Vagina (tissue), 2 donors: Measurements from ENCODE around the gene ISG15. TPM values are rescaled to one million over a fixed set of nuclear protein-coding genes. Genes with fewer than 3 reads are reported as not detected.
"Not testable (repeated sequence)": the region's sequence is repeated elsewhere in the genome, so short reads cannot be mapped to it uniquely, and the experiment has no call there.

Source experiments
- DNase-seq, 2 donors: peaks; one replicate each; pipeline ENCODE4 v3.0.0-alpha.2; 2017; ENCODE audit errors: extremely low spot score in 2 of 2
- H3K27ac ChIP-seq: fragments of 200-600 bp; sonication (generic); one replicate; pipeline ENCODE4 v1.5.1; 2019
- H3K27me3 ChIP-seq: fragments of 200-600 bp; sonication (generic); one replicate; pipeline ENCODE4 v1.5.1; 2019
- H3K36me3 ChIP-seq, 2 donors: fragments of 200-600 bp; sonication (generic); one replicate each; pipeline ENCODE4 v1.5.1; 2017 to 2019
- H3K4me1 ChIP-seq: fragments of 200-600 bp; sonication (generic); one replicate; pipeline ENCODE4 v1.5.1; 2019
- H3K4me3 ChIP-seq, 2 donors: fragments of 200-600 bp; sonication (generic); 1 replicate in 1 of 2; 2 replicates in 1 of 2; pipeline ENCODE4 v1.5.1; 2016 to 2019
- H3K9me3 ChIP-seq: fragments of 200-600 bp; sonication (generic); one replicate; pipeline ENCODE4 v1.5.1; 2019
- POLR2A ChIP-seq, 2 donors: fragments of 450-650 bp; IDR thresholded peaks; one replicate each; pipeline ENCODE4 v1.6.1; 2017; ENCODE audit warnings: antibody characterized with exemption in 2 of 2, mild to moderate bottlenecking in 2 of 2, moderate library complexity in 2 of 2
- POLR2AphosphoS5 ChIP-seq, 2 donors: sonication (generic); formaldehyde crosslinking; IDR thresholded peaks; one replicate each; pipeline ENCODE4 v1.9.0; 2017; ENCODE audit warnings: antibody characterized with exemption in 2 of 2, mild to moderate bottlenecking in 2 of 2, low read depth in 1 of 2; ENCODE audit not compliant: insufficient read depth in 1 of 2
- intact Hi-C: fragments of 100-400 bp; cut with DNase I; formaldehyde crosslinking; loops from one replicate; pipeline ENCODE4 v1.15.1; 2023
- total RNA-seq: library from RNA; depleted of rRNA; stranded (reverse); fragments of >200 nt; gene quantifications from one replicate; pipeline ENCODE4 v1.2.3, GENCODE V29; 2016
- TF ChIP-seq, protein P1 (sequence below), 3 experiments: fragments of 450-650 bp in 2 of 3; fragments of 200-600 bp in 1 of 3; sonication (generic) in 1 of 3; IDR thresholded peaks; one replicate each; pipeline ENCODE4 v1.5.1; 2017 to 2019; ENCODE audit warnings: antibody characterized with exemption in 3 of 3, mild to moderate bottlenecking in 2 of 3, moderate library complexity in 2 of 3

Gene ISG15
- total RNA-seq, 1 donor from 2014 or later, result 29.0 TPM

DNA sequence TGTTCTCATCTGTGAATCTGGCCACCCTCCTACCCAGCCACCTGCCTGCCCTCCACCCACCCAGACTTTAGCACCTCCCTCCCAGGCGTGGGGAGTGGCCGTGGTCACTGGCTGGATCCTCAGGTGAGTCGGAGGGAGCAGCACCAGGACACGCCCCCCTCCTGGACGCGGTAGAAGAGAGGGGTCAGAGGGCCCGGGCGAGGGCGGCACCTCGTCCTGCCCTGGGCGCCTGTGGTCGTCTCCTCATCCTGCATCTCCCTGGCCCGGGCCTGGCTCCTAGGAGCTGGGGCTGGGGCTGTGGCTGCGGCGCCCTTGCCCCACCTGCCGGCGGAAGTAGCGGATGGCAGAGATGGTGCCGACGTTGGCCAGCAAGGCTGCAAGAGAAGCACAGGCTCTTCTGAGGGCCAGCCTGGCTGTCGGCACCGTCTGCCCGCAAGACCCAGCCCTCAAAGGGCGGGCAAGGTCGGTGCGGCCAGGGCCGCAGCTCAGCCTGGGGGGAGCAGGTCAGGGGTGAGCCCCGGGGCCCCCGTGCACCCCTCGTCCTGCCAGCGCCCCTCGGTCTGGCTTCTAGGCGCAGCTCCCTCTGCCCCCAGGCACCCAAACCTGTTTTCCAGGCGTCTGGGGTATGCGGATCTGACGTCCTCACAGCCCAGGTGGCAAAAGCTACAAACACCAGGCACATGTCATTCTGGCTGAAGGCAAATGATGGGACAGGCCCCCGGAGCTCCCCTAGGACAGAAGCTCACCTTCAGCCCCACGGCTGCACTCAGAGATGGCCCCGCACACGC, 37.2 kb upstream of the ISG15 start:
- Histone ChIP-seq H3K36me3 (no peaks in the 10 kb centered on the region), H3K9me3 (no peaks in the 10 kb centered on the region), H3K27me3 (peaks cover 4% of the 10 kb centered on the region), H3K27ac (no peak overlapping the region), H3K4me3 (peak overlapping the region; percentile 23 to 34), H3K4me1 (peaks cover 23% of the 10 kb centered on the region)
- TF ChIP-seq POLR2AphosphoS5 (IDR thresholded peaks at IDR 0.05; ENCODE audit: insufficient read depth in 1 of 2, low read depth in 1 of 2), result no peak
- TF ChIP-seq, protein P1, sequence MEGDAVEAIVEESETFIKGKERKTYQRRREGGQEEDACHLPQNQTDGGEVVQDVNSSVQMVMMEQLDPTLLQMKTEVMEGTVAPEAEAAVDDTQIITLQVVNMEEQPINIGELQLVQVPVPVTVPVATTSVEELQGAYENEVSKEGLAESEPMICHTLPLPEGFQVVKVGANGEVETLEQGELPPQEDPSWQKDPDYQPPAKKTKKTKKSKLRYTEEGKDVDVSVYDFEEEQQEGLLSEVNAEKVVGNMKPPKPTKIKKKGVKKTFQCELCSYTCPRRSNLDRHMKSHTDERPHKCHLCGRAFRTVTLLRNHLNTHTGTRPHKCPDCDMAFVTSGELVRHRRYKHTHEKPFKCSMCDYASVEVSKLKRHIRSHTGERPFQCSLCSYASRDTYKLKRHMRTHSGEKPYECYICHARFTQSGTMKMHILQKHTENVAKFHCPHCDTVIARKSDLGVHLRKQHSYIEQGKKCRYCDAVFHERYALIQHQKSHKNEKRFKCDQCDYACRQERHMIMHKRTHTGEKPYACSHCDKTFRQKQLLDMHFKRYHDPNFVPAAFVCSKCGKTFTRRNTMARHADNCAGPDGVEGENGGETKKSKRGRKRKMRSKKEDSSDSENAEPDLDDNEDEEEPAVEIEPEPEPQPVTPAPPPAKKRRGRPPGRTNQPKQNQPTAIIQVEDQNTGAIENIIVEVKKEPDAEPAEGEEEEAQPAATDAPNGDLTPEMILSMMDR (IDR thresholded peaks at IDR 0.05), result peak in 2 of 3 experiments; percentile 24 to 59
- no peak for DNase-seq
- intact Hi-C loops, result no loop called here

DNA sequence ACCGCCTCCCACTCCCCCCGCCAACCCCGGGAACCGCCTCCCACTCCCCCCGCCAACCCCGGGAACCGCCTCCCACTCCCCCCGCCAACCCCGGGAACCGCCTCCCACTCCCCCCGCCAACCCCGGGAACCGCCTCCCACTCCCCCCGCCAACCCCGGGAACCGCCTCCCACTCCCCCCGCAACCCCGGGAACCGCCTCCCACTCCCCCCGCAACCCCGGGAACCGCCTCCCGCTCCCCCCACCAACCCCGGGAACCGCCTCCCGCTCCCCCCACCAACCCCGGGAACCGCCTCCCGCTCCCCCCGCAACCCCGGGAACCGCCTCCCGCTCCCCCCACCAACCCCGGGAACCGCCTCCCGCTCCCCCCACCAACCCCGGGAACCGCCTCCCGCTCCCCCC, 36.5 kb upstream of the ISG15 start:
- intact Hi-C loops, H3K27ac ChIP-seq, H3K36me3 ChIP-seq, DNase-seq, H3K9me3 ChIP-seq, H3K27me3 ChIP-seq, H3K4me3 ChIP-seq: not testable (repeated sequence)
- H3K4me1 ChIP-seq, result peaks cover 16% of the 10 kb centered on the region

GRCh38 chr1:978069-978834, 35.0 kb upstream of the ISG15 start:
- TF ChIP-seq POLR2AphosphoS5 (IDR thresholded peaks at IDR 0.05; ENCODE audit: insufficient read depth in 1 of 2, low read depth in 1 of 2), result no peak
- TF ChIP-seq, protein P1 (IDR thresholded peaks at IDR 0.05), result no peak
- TF ChIP-seq POLR2A (IDR thresholded peaks at IDR 0.05), result no peak
- Histone ChIP-seq H3K27ac (no peak overlapping the region), H3K36me3 (no peaks in the 10 kb centered on the region), H3K4me3 (no peak overlapping the region), H3K4me1 (peaks cover 14% of the 10 kb centered on the region), H3K9me3 (no peaks in the 10 kb centered on the region), H3K27me3 (peaks cover 4% of the 10 kb centered on the region)
- no peak for DNase-seq
- intact Hi-C loops, result no loop called here

DNA sequence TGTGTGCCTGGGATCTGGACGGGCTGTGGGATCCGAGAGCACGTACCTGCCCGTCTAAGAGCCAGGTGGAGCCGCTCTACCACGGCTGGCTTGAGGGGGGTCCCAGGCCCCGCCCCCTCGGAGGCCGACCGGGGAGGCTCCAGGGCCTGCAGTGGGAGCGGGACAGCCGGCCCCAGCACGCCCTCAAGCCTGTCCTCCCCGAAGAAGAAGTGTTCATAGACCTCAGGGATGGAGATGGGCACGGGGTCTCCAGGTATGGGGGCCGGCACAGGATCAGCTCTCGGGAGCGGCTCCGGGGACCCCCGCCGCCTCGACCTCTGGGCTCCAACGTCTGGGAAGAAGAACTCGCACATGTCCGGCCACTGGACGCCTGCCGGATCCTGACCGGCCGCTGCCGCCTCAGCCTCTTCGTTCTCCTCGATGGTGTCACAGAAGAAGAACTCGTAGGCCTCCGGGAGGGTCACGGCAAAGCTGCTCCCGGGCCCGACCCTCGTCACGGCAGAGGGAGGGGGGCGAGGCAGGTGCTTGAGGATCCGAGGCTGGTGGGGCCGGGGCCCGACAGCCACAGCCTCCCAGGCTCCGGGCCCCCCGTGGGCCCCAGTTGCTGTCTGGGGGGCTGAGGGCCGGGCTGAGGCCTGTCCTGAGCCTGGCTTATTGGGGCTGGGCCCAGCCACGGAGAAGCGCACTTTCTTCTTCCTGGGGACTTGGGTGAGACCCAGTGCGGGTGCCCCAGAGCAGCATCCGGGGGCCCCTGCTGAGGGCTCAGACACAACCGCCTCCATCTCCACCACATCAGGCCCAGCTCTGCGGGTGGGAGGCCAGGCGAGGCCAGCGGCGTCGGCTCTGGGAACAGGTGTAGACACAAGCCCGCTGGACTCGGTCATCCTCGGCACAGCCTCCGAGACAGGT, 34.2 kb upstream of the ISG15 start:
- Histone ChIP-seq H3K27ac (no peak overlapping the region), H3K9me3 (no peaks in the 10 kb centered on the region), H3K36me3 (no peaks in the 10 kb centered on the region), H3K4me3 (no peak overlapping the region), H3K27me3 (no peaks in the 10 kb centered on the region), H3K4me1 (peaks cover 14% of the 10 kb centered on the region)
- no peak for DNase-seq
- intact Hi-C loops, result no loop called here
- TF ChIP-seq POLR2A (IDR thresholded peaks at IDR 0.05), result no peak
- TF ChIP-seq POLR2AphosphoS5 (IDR thresholded peaks at IDR 0.05; ENCODE audit: insufficient read depth in 1 of 2, low read depth in 1 of 2), result no peak
- TF ChIP-seq, protein P1 (IDR thresholded peaks at IDR 0.05), result no peak

GRCh38 chr1:979744-980072, 33.6 kb upstream of the ISG15 start:
- intact Hi-C loops, result loop anchor here (5.0 kb wide), 1 partner anchor 78 kb away; no protein-coding TSS in a partner anchor

More at GRCh38 chr1:979744-980072, 33.6 kb upstream of the ISG15 start:
- H3K27ac ChIP-seq, result no peak overlapping the region
- no peak for DNase-seq
- TF ChIP-seq, protein P1 (IDR thresholded peaks at IDR 0.05), result no peak
- TF ChIP-seq POLR2A (IDR thresholded peaks at IDR 0.05), result no peak
- H3K4me3 ChIP-seq, result no peak overlapping the region
- H3K9me3 ChIP-seq, result no peaks in the 10 kb centered on the region
- H3K4me1 ChIP-seq, result peaks cover 14% of the 10 kb centered on the region
- H3K27me3 ChIP-seq, result no peaks in the 10 kb centered on the region
- H3K36me3 ChIP-seq, result no peaks in the 10 kb centered on the region
